Measurements from ENCODE around the gene THBD.

Gene THBD

GRCh38 chr20:23059846-23060245 lies 10.4 kb upstream of the THBD start:
- no peak for DNase-seq

- no peak for DNase-seq
Measured at GRCh38 chr20:23059001-23059400, 9.5 kb upstream of the THBD start.

GRCh38 chr20:23058240-23058639 lies 8.8 kb upstream of the THBD start:
- no peak for DNase-seq

- no peak for DNase-seq
Measured at GRCh38 chr20:23052904-23053303, 3.4 kb upstream of the THBD start.

- DNase-seq = no peak
Measured at GRCh38 chr20:23050847-23051627, 1.6 kb upstream of the THBD start.

GRCh38 chr20:23050076-23050838 lies 785 bp upstream of the THBD start:
- DNase-seq = no peak

GRCh38 chr20:23048283-23049200 lies 930 bp downstream of the THBD start:
- DNase-seq = no peak

- no peak for DNase-seq
Measured at GRCh38 chr20:23047738-23048214, 1.7 kb downstream of the THBD start.

GRCh38 chr20:23047001-23047737 lies 2.3 kb downstream of the THBD start:
- DNase-seq = no peak

GRCh38 chr20:23046431-23046830 lies 3.0 kb downstream of the THBD start:
- DNase-seq = no peak

- no peak for DNase-seq
Measured at GRCh38 chr20:23043376-23043775, 6.1 kb downstream of the THBD start.

GRCh38 chr20:23042270-23042669 lies 7.2 kb downstream of the THBD start:
- DNase-seq = no peak

- no peak for DNase-seq
Measured at GRCh38 chr20:23039885-23040508, 9.5 kb downstream of the THBD start.

- DNase-seq = no peak
Measured at GRCh38 chr20:23039136-23039875, 10.2 kb downstream of the THBD start.

GRCh38 chr20:23037017-23037481 lies 12.4 kb downstream of the THBD start:
- DNase-seq = no peak

- DNase-seq = no peak
Measured at GRCh38 chr20:23036371-23036770, 13.1 kb downstream of the THBD start.

- no peak for DNase-seq
Measured at GRCh38 chr20:23035731-23036130, 13.7 kb downstream of the THBD start.

GRCh38 chr20:23034721-23035671 lies 14.5 kb downstream of the THBD start, which contains the start of gene SSTR4:
Gene SSTR4, plus strand, starts transcription at chr20:23035312. Its CDS starts 172 bp downstream, at chr20:23035484.
- DNase-seq = no peak

- no peak for DNase-seq
Measured at GRCh38 chr20:23033918-23034317, 15.6 kb downstream of the THBD start.

GRCh38 chr20:23032750-23033078 lies 16.8 kb downstream of the THBD start:
- no peak for DNase-seq
